ENCODE data around the gene ACOT11.

DNA sequence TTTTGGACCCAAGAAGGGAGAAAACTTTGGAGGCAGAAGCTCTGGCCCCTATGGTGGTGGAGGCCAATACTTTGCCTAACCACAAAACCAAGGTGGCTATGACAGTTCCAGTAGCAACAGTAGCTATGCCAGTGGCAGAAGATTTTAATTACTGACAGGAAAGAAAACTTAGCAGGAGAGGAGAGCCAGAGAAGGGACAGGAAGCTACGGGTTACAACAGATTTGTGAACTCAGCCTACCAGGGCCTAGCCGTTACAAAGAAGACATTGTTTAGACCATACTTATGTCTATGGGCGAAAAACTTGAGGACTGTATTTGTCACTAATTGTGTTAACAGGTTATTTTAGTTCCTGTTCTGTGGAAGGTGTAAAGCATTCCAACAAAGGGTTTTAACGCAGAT, 10.4 kb upstream of the ACOT11 start:
- TF ChIP-seq, protein P1, sequence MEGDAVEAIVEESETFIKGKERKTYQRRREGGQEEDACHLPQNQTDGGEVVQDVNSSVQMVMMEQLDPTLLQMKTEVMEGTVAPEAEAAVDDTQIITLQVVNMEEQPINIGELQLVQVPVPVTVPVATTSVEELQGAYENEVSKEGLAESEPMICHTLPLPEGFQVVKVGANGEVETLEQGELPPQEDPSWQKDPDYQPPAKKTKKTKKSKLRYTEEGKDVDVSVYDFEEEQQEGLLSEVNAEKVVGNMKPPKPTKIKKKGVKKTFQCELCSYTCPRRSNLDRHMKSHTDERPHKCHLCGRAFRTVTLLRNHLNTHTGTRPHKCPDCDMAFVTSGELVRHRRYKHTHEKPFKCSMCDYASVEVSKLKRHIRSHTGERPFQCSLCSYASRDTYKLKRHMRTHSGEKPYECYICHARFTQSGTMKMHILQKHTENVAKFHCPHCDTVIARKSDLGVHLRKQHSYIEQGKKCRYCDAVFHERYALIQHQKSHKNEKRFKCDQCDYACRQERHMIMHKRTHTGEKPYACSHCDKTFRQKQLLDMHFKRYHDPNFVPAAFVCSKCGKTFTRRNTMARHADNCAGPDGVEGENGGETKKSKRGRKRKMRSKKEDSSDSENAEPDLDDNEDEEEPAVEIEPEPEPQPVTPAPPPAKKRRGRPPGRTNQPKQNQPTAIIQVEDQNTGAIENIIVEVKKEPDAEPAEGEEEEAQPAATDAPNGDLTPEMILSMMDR (IDR thresholded peaks at IDR 0.05 in 2 of 3, conservative IDR thresholded peaks at IDR 0.05 in 1 of 3; ENCODE audit: insufficient read depth in 2 of 3, low read depth in 1 of 3, low read length in 3 of 3), result no peak
- TF ChIP-seq POLR2A (conservative IDR thresholded peaks at IDR 0.05), result no peak
- TF ChIP-seq POLR2AphosphoS2 (IDR thresholded peaks at IDR 0.05; ENCODE audit: low read length), result no peak
